Measurements from ENCODE around the gene TAF11L14.

TAF11L14 gene

GRCh38 chr5:17679597-17680203, 45.4 kb downstream of the TAF11L14 start:
- peak; percentile 5 for DNase-seq (ENCODE audit: low read depth)

- no peak for DNase-seq (ENCODE audit: low read depth)
Measured at GRCh38 chr5:17680737-17681136, 46.5 kb downstream of the TAF11L14 start.
